HG03139 (cell line): ENCODE results near the gene GMPR.

ENCODE experiments used
- ATAC-seq: cut with Tn5 transposase; IDR thresholded peaks from one replicate; pipeline ENCODE4 v1.9.1; 2021; ENCODE audit not compliant: unreplicated experiment

Gene GMPR

DNA sequence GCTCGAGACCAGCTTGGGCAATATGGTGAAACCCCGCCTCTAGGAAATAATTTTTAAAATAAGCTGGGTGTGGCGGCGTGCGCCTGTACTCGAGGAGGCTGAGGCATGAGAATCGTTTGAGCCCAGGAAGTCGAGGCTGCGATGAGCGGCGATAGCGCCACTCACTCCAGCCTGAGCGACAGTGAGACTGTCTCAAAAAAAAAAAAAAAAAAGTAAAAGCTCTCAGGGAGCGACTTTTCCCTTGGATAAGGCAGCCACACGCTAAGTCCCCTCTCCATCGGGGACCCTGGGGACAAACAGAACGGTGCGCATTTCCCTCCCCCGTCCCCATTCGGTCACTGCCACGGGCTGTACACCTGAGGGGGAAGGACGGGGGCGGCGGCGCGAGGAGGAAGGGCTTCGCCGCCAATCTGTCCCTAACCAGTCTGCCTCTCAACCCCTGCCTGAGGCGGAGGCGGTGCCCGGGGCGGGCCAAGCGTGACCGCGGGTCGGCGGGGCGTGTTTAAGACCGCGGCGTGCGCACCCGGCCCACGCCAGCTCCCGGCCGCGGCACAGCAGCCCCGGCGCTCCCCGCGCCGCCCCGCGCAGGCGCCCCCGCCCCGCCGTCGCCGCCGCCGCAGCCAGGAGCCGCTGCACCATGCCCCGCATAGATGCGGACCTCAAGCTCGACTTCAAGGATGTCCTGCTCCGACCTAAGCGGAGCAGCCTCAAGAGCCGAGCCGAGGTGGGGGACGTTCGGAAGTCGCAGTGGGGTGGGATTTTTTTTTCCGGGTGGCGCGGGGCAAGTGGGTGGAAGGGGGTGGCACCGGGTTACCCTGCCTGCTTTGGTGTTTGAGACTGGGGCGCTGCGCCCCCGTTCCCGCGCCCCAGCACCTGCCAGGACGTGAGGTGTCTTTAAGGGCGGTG is at the start of gene GMPR:
GMPR (plus strand) TSS at position 531 of the 906 bp plus-strand sequence; CDS start at position 638, 107 bp downstream.
- peak; percentile 68 for ATAC-seq

DNA sequence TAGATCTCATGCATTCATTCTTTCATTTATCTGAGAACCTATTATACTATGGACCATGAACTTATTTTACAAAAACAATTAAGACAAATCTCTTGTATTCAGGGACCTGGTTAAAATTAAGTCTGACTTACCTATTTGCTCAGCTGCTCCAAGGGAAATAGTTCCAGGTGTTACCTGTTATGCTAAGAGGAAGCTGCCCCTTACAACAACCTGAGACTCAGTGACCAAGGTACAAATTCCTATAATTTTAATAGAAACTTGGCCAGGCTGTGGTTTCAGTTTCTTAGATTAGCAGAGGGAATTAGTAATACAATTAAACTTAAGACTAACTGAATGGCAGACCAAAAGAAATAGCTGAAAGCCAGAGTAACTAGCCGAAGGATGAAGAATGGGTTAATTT is 48.2 kb upstream of the GMPR start:
- no peak for ATAC-seq

DNA sequence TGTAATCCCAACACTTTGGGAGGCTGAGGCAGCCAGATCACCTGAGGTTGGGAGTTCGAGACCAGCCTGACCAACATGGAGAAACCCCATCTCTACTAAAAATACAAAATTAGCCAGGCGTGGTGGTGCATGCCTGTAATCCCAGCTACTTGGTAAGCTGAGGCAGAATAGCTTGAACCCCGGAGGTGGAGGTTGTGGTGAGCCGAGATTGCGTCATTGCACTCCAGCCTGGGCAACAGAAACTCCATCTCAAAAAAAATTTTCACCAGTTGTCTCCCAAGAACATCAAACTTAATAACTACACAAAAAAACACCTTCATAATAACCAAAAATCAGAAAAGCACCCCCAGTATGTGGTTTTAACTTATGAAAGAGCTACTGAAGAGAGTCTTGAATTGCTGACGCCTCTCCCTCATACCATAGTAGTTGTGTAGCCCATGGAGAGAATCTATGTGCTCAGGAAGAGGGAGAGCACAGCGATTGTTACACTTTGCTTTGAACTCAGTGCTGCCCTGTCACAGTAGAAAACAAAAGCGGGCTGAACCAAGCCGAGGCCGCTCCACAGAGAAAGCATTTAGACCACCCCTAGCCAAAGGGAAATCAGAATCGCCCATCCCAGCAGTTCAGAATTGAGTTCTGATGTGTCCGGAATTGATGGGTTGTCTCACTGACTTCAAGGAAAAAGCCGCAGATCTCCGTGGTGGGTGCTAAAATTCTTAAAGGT is 42.0 kb upstream of the GMPR start:
- ATAC-seq: no peak

DNA sequence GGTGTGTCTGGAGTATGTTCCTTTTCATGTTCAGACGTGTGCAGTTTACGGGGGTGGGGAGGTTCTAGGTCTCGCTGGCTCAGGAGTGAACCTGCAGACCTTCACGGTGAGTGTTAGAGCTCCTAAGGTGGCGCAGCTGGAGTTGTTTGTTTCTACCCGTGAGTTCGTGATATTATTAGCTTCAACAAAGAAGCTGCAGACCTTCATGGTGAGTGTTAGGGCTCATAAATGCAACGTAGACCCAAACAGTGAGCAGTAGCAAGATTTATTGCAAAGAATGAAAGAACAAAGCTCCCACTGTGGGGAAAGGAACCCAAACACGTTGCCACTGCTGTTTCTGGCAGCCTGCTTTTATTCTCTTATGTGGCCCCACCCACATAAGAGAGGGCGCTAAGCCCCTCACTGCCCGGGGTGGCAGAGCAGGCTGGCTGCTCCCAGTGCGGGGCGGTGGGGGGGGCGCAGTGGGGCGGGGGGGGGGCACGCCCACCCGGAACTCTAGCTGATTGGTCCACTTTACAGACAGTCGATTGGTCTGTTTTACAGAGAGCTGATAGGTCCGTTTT is 41.3 kb upstream of the GMPR start:
- no peak for ATAC-seq

DNA sequence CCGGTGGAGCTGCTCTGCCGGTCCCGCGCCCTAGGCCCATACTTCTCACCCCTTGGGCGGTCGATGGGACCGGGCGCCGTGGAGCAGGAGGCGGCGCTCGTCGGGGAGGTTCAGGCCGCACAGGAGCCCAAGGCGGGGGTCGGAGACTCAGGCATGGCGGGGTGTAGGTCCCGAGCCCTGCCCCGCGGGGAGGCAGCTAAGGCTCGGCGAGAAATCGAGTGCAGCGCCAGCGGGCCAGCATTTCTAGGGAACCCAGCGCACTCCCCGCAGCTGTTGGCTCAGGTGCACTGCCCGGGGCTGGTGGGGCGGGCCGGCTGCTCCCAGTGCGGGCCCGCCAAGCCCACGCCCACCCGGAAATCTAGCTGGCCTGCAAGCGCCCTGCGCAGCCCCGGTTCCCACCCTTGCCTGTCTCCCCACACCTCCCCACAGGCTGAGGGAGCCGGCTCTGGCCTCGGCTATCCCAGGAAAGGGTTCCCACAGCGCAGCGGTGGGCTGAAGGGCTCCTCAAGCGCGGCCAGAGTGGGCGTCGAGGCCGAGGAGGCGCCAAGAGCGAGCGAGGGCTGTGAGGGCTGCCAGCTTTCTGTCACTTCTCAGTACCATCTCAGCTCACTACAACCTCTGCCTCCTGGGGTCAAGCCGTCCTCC is 40.2 kb upstream of the GMPR start:
- ATAC-seq: no peak

DNA sequence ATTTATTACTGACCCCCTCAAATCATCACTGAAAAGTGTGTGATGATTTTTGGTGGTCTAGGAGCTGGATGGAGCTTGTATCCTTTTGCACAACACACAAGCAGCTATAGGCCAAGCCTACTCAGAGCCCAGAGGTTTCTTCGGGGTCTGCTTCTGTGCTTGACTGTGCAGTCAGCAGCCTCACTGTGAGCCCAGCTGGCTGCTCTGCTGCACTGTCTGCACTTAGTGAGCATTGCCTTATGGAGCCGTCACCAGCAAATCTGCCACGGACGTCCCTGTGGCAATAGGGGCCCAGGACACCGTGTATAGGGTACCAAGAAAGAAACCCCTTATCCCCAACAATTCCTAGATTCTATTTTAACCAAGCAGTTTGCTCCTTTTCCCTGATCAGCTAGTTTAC is 38.6 kb upstream of the GMPR start:
- no peak for ATAC-seq

DNA sequence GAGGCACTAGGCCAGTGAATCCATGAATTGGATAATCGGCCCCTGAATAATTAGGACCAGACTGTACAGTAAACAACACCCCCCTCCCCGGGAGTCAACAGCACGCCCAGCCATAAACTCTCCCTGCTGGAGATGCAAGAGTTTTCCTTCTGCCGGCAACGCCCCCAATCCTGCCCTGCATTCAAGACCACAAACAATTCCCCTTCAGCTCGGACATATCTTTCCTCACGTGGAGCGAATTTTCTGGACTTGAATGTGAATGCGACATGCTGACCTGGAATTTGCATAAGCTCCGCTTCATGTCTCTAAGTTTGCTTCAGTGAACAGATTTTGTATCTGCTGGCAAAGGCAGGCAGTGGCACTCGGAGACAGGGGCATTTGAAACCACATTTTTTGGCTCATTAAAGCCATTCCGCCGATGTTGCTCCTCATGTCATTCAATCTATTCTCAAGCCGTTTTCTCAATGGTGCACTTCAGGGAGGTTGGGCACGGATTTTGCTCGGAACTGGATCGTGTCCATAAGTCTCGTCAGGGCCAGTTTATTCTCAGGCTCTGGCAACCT is 38.0 kb upstream of the GMPR start:
- no peak for ATAC-seq

DNA sequence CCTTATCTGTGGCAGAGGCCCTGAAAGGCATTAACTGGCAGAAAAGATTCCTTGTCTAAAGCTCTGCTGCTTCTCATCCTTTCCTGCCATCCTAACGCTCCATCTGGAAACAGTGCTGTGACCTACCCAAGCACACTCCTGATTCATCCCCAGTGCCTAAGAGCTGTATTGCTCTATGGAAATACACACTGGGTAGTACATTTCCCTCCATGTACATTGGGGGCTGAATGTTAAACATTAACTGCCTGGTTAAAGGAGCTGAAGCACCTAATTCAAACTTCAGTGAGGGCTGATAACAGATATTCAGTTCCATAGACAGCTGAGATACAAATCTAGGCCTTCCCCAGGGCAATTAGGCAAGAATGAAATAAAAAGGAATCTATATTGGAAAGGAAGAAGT is 36.7 kb upstream of the GMPR start:
- no peak for ATAC-seq

DNA sequence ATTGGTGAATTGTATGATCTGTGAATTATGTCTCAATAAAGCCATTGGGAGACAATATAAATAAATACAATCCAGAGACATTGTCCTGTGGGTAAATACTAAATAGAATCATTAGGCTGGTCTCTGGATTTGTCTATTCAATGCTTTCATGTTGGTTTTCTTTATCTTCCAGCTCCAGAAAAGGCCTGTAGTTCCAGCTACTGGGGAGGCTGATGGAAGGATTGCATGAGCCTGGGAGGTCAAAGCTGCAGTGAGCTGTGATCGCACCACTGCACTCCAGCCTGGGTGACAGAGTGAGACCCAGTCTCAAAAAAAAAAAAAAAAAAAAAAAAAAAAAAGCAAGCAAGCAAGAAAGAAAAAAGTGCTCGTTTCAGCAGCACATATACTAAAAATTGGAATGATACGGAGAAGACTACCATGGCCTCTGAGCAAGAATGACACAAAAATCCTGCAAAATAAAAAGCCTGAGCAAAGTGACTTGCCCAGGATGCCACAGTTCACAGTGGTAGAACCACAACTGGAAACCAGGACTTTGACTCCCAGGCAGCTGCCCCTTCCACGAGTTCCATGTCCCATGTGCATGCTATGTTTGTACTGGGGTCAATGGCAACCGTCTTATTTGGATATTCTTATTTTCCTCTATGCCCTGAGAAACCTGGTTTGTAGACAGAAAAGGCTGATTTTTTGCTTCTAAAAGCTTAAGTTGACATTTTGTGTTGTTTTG is 33.6 kb upstream of the GMPR start:
- ATAC-seq: peak; percentile 4

DNA sequence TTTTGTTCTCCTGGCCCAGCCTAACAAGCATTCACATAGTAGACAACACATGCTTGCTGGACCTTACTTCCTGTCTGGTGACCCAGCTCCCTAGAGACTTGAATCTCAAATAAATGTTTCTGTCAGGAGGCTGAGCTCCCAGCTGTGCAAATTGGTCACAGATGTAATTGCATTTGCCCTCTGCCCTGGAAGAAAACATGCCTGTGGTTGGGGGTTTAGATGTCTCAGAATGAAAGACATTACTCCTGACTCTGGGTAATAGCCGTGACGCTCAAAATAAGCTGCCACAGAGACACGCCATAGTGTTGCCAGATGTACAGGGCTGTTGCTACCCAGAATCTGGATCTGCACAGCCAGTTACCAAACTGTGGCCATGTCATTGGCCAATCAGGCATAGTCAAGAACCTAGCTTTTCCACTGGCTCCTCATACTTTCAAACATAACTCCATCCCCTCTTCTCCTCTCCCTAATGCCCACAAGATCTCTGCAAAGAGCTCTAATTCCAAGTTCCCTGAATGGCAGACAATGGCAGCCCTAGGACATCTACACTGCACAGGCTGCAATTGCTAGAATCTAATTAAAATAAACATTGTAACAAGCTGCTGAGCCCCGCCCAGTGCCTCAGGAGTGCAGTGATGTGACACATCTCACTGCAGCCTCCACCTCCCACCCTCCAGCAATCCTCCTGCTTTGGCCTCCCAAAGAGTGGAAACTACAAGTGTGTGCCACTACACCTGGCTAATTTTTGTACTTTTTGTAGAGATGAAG is 32.8 kb upstream of the GMPR start:
- ATAC-seq: peak; percentile 84

DNA sequence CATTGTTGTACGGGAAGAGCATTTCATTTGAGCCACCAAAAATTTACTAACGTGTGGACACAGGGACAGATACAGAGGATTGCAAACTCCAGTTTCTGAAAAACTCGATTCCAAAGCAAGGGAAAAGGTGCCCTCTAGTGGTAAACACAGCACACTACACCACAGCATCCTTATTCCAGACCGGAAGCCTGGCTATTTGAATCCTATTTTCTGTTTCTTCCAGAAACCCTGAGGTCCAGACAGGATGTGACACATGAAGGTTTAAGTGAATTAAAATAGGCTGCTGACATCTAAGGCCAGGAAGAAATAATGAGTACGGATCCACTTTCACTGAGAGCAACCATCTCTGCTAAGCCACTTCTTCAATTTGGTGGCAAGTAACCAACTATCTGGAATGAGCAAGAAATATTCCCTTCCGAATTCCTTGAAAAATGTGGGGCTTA is 31.8 kb upstream of the GMPR start:
- no peak for ATAC-seq

DNA sequence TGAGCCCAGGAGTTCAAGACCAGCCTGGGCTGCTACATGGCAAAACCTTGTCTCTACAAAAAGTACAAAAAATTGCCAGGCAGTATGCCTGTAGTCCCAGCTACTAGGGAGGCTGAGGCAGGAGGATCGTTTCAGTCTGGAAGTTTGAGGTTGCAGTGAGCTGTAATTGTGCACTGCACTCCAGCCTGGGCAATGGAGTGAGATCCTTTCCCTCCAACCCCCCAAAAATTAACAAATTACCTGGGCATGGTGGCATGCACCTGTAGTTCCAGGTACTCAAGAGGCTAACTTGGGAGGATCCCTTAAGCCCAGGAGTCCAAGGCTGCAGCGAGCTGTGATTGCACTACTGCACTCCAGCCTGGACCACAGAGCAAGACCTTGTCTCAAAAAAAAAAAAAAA is 29.4 kb upstream of the GMPR start:
- ATAC-seq: no peak

DNA sequence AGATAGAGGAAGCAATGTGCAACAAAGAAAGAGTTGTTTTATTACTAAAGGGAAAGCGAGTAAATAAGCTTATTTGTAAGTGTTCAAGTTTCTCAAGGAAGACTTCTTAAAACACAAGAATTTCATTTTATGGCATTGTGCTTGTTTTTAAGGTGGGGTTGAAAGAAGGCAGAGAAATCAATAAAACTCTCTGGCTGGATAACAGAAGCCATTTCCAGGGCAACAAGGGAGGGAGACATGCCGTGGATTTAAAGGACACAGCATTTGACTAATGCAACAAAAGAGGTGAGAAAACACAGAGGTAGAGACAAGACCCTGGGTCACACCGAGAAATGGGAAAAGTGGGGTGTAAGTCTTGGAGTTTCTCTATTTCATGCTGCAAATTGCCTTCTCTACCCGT is 28.8 kb upstream of the GMPR start:
- no peak for ATAC-seq

DNA sequence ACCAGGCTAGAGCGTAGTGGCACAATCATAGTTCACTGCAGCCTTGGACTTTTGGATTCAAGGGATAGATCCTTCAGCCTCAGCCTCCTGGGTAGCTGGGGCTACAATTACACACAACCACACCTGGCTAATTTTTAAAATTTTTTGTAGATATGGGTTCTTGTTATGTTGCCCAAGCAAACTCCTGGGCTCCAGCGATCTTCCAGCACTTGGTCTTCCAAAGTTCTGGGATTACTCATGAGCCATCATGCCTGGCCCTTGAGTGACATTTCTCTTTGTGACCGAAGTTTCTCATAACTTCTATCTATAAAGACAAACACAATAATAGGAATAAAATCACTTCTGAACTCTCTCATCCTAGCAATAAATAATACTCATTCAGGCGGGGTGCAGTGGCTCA is 26.1 kb upstream of the GMPR start:
- no peak for ATAC-seq

DNA sequence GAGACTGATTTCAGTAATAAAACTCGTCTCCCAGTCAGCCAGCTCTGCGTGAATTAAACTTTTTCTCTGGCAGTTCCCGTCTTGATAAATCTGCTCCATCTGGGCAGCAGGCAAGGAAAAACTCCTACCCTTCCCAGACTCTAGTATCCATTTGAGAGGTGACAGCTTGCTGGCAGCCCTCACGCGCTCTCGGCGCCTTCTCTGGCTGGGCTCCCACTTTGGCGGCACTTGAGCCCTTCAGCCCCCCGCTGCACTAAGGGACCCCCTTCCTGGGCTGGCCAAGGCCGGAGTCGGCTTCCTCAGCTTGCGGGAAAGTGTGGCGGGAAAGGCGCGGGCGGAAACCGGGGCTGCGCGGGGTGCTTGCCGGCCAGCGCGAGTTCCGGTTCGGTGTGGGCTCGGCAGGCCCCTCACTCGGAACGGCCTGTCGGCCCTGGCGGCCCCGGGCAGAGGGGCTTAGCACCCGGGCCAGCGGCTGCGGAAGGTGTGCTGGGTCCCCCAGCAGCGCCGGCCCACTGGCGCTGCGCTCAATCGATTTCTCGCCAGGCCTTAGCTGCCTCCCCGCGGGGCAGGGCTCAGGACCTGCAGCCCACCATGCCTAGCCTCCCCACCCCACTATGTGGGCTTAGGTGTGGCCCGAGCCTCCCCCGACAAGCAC is 21.8 kb upstream of the GMPR start:
- ATAC-seq: no peak

DNA sequence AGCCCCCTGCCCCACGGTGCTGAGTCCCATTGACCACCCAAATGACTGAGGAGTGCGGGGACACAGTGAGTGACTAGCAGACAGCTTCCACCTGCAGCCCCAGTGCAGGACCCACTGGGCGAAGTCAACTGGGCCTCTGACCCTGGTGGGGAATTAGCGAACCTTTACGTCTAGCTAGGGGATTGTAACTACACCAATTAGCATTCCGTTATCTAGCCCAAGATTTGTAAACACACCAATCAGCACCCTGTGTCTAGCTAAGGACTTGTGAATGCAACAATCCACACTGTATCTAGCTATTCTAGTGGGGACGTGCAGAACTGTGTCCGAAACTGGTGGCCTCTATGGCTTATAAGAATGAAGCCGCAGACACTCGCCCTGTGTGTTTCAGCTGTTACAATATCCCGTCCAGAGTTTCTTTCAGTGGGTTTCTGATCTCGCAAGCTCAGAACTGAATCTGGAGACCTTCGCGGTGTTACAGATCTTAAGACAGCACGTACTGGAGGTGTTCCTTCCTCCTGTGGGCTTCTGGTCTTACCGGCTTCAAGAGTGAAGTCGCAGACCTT is 21.1 kb upstream of the GMPR start:
- ATAC-seq: no peak

DNA sequence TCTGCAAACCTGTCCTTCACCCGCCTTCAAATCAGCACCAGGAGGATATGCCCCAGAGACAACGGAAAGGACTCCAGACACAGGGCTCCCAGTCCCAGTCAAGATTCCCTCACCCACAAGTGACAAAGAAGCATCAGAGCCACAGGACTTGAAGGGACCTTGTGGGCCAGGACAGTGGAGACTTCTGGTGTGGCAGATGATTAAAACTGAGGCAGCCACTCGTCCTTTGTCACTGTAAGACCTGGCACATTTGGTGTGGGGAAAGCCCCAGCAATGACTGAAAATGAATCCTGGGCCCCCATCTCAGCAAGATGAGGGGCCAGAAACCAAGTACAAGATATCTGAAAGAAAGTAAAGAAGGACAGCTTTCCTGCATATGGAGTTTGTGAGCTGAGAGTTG is 15.6 kb upstream of the GMPR start:
- ATAC-seq: no peak

DNA sequence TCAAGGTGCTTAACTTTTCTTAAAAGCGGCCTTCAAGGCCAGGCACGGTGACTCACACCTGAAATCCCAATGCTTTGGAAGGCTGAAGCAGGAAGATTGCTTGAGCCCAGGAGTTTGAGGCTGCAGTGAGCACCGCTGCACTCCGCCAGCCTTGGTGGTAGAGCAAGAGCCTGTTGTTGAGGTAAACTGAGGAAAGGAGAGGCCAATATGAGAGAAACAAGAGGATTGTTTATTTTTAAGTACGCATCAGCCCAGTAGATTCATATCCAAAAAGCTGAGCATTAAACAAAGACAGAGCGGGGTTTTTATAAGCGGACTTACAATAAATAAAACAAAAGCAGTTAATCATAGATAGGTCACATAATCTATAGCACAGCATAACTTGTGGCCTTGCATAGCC is 15.0 kb upstream of the GMPR start:
- no peak for ATAC-seq

DNA sequence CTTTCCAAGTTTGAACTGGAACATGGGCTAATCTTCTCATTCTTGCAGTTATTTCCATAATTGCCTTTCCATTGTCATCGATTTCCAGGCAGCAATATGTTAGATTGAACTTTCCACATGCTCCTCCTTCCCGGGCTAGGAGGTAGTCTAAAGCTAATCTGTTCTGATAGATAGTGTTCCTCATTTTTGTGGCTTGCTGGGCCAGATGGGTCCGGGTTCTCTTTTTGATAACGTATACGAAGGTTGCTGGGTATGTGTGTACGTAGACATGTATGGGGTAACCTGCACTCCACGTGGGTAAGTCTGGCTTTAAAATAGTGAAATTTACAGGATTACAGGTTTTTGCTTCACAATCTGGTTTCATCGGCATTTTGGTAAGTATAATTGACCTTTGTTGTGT is 14.0 kb upstream of the GMPR start:
- ATAC-seq: no peak
